Right renal pelvis (tissue), 4 donors: Measurements from ENCODE around the gene KCNIP3. TPM values are rescaled to one million over a fixed set of nuclear protein-coding genes. Genes with fewer than 3 reads are reported as not detected.

ENCODE experiments used
- DNase-seq, 4 donors: peaks; one replicate each; pipeline ENCODE4 v3.0.0-alpha.2; 2013; ENCODE audit warnings: low read depth in 4 of 4, low spot score in 3 of 4, missing footprints in 1 of 4
- polyA plus RNA-seq, 4 donors: library from polyadenylated mRNA; unstranded; fragments of 120-200 nt; gene quantifications; one replicate each; pipeline ENCODE4 v1.2.1, GENCODE V29; 2013; ENCODE audit not compliant: insufficient read length in 4 of 4

Gene KCNIP3
- polyA plus RNA-seq, 4 donors = 14.6 to 16.8 (median 15.3) TPM

DNA sequence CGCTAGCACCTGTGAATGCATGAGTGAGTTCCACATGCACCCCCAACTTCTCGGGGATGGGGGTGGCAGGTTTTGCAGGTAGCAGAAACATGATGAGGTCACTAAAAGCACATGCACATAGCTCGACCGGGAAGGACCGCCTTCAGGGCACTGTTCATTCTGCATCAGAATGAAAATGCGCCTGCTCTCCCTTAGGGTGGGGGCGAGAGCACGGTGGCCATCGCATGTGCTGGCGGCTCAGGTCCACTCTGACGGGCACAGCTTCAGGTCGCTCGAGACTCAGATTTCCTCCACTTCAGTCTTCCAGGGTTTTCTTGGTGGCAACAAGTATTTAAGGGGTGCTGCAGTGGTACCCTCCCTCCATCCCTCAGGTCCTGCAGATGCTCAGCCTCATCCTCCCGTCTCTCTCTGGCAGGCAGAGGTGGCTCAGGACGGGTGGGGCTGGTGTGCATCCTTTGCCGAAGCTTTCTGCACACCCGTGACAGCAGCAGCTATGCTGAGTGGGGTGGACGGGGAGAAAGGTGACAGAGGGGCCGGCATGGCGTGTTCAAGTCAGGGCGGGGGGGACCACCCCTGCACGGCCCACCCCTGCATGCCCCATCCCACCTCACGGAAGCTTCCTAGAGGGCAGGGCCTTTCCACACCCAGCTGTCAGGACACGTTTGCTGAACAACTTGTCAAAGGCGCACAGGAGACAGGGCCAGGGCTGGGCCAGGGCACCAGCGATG, 14.8 kb downstream of the KCNIP3 start:
- DNase-seq = no peak

DNA sequence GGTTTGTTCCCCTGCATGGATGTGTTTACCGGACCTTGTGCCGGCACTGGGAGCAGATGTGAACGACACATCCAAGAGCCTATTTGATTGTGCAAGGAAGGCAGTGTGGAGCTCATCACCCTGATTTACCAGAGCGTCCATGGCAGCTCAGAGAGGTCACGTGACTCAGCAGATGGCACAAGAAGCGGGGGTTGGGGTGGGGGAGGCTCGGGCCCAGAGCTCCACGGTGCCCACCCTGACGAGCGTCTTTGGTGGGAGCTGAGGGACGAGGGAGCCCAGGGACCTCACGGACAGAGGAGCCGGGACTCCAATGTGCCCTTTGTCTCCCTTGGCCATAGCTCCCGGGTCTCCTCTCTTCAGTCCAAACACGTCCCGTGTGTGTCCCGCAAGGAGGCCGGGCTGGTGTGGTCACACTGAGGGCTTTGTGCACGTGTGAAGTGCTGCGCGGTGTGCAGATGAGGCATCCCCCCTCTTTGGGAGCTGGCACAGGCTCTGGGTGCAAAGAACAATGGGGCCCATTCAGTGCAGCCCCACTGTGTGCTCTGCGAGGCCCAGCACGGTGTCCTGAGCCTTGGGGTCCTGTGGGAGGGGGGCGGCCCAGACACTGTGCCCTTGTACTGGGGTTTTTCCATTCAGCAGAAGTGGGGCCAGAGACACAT, 15.5 kb downstream of the KCNIP3 start:
- DNase-seq = no peak

DNA sequence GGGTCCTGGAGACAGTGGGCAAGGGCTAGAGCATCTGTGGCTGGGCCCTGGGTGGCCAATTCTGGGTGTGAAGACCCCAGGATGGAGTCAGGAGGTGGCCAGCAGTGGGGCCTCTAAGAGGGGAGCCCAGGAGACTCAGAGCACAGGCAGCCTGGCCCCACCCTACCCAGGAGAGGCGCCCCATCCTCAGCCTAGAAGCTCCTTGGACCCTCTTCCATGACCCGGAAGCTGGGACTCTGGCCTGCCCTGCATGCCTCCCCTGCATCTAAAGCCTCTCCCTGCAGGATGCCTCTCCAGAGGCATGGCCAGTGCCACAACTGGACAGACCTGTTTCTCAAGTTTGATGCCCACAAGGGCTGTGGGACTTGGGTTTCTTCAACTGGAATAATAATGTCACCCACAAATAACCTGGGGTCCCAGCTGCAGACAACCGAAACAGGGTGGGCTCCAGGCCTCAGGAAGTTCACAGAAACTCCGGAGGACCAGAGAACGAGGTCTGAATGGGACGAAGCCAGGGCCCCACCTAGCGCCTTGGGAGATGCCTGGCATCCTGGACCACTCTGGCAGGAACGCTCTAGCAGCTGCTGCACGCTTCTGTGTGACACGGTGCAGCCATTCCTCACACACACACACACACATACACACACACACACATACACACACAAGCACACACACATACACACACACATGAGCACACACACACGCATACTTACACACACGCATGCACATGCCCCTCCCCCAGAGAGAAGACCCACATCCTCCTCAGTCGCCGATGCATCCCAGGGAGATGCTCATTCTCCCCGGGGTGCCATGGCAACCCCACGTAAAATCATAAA, 16.4 kb downstream of the KCNIP3 start:
- no peak for DNase-seq

DNA sequence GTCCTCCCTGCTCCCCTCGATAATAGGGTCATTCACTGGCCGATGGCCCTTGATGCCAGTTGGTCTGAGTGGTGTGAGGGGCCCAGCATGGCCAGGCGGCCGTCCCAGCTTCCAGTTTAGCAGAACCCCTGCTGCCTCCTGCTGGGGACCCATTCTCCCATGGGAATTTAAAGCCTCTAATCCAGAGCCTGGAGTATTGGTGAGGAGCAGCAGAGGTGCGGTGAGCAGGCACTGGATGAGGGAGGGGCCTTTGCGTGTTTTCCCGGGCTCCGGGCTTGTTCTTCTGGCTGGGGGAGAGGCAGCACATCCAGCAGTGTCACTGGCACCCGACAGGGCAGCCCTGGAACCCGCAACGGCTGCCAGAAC, 17.4 kb downstream of the KCNIP3 start:
- DNase-seq = no peak

DNA sequence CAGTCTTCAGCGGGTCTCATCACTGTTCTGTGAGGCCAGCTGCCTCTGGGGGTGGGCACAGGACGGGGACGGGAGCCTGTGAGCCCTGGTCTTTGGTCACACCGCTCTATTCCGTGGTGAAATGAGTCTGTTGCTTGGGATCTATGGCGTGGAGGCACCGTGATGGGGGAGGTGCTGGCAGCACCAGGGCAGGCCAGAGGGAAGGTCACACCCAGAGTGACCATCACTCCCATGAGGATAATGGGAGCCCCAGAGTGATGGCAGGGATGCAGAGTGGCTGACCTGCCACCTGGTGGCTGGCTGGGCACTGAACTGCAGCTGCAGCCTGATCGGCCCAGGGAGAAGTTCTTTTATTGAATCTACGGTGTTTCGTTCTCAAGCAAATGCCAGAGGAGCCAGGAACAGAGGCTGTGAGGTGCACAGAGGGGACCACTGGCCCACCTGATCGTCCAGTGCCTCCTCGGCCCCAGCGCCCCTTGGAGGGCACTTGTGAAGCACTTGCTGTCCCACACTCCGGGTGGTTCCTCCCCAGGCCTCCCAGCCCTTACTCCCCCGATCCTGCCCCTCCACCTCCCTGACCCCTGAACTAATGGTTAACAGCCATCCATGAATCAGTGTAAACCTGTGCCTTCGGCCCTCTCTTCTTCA, 17.9 kb downstream of the KCNIP3 start:
- DNase-seq = no peak

DNA sequence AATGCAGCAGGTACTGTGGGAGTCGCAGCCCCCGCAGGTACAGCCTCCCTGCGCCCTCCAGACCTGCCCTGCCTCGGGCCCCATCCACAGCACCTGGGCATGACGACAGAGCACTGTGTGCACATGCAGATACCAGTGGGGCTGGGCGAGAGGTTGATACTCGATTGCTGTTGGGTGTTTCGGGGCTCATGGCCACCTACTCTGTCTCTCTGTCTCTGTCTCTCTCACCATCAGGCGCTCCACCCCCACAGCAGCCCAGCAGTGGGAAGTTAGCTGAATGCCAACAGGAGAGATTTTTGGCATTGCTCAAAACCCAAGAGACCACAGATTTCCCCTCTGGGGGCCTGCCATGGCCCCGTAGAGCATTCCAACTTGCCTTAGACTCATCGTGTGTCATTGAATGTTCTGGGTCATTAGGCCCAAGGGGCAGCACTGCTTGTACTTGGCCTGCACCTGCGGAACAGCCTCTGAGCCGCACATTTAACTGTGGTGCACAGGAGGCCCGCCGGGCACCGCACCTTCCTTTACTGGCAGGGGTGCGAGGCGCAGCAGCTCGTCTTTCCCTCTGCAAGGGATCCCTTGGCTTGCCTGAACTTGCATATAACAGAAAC, 18.8 kb downstream of the KCNIP3 start:
- DNase-seq = no peak

DNA sequence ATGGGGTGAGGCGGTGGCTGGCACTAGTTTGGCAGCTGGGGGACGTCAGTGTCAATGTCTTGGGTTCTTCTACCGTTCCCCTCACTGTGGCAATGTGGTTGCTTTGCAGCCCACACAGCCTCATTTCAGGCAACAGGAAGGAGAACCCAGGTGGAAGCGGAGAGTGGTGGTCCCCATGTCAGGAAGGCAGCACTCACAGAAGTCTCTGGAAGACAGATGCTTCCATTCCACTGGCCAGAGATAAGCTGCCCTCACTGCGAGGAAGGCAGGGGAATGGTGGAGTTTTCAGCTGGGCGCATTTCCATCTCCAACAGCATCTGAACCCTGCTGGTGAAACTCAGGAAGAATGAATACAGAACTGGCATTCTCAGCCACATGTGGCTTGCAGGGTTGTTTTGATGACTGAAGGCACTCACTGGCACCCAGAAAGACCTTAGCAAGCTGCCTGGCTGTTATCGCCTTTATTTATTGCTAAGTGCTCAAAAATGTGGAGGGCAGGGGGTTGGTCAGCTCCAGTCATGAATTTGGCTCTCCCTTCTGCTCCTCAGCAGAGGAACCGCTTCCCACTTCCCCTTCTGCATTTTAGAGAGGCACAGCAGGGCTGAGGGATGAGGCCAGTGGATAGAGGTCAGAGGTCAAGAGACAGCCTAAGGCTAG, 19.4 kb downstream of the KCNIP3 start:
- DNase-seq = no peak

DNA sequence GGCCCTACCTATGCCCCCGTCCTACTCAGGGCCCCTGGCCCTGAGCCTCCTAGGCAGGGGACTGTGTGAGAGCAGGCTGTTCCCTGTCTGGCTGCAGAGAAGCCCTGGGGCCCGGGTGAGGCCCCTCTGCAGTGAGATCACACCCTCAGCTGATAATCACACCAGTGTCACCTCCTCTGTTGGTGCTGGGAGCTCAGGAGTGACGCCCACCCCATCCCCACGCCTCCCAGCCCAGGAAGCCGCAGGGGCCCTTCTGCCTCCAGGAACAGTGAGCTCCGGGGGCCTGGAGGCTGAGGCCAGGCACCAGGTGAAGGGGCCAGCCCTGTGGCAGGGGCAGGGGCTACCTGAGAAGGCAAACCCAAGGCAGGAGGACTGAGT, 20.0 kb downstream of the KCNIP3 start:
- no peak for DNase-seq

DNA sequence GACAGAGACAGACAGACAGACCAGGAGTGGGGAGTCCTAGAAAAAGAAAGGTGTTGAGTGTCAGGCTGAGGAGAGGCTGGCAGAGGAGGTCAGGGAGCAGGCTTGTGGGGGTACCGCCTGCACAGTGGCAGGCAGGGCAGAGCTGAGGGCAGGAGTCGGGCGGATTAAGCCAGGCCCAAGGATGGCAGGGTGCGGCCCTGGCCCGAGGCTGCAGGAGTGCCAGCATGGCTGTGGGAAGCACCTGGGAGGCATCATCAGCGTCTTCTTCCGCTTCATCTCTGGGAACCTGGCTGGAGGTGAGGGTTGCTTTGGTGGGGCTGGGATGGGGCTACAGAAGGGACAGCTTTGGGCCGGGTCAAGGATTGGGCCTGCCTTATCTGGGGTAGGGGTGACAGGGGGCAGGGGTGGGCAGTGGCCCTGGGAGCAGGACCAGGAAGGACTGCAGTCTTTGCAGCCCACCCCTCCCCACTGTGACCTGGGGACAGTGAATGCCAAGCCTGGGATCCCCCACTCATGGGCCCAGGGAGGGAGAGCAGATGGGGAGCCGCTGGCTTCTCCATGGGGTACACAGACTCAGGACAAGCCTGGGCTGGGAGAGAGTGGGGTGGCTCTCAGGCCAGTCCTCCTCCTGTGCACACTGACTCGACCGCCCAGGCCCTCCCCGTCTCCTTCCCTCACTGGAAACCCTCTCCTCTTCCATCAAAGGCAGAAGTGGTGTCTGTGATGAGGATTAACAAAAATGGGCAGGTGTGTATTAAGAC, 20.7 kb downstream of the KCNIP3 start:
- DNase-seq = no peak

DNA sequence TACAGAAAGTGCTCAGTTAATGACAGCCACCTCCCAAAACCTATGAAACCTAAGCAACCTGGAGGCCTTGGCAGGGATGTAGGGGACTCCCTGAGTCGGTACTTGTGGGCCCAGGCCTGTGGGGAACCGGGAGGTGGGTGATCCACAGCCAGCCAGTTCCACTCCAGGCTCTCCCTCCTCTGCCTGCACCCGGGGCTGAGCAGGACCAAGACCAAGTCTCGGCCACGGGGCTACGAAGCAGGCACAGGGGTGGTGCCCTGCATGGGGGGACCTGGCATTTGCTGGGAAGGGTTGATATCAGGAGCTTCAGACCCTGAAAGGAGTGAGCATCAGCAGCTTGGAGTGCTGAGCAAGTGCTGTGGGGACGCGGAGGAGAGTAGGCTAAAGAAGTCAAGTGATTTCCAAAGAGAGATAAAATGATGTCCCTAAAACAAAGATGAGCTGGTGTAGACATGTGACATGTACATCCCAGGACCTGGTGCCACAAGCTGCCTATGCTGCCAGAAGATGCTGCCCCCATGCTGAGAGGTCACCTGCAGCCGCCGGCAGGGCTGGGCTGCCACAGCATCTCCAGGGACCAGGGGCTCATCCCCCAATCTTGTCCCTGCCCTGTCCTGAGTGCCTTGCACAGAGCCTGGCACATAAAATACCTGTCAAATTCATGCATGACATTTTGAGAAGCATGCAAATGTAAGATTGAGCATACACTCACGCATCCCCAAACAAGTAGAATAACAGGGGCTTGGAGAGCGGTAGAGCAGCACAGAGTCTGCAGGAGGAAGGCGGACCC, 21.5 kb downstream of the KCNIP3 start:
- DNase-seq = no peak

DNA sequence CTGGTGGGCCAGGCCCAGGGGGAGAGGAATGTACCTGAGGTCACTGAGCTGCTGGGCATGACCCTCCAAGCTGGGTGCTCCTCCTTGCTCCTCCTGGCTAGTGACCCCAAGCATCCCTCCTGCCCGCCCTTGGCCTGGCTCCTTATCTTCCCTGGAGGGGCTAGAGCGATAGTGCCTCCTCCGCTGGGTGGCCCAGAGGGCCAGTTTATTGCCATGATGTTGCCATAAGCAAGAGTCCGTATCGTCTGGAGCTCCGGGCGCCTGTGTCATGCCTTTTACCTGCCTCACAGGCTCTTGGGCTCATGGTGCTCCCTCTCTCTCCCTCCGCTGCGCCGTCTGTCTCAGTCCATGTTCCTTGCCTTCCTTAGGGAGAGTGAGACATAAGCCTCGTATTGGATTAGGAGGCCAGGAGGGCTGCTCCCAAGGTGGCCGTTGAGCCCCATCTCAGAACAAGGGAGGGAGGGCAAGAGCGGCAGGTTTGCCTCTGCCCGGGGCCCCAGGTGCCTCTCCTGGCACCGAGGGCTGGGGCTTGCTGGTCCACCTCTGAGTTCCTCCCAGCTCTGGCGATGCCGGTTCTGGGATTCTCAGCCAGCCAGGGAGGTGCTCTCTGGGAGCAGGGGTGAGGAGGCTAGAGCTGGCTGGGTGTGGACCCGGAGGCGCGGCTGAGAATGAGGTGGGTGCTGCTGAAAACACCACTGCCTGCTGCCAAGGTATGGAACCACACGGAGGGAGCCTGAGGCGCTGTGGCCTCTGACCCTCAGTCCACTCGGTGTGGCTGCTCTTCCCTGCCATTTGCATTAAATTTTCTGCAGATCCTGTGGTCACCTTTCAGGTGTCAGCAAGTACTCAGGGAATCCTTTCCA, 22.6 kb downstream of the KCNIP3 start:
- no peak for DNase-seq

DNA sequence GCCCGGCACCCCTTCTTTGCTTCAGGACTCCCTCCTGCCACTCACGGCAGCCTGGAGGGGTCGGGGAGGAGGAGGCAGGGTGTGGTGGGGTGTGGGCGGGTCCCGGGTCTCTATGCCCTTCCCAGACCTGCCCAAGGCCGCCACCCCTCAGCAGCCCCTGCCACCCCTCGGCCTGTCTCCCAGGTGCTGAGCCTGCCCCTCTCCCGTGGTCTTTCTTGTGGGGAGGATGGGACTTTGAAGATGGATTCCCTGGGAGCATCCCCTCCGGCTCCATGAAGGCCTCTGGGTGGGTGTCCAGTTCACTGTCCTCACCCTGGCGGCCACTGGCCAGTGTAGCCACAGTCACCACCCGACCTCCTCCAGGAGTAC, 23.2 kb downstream of the KCNIP3 start:
- no peak for DNase-seq

DNA sequence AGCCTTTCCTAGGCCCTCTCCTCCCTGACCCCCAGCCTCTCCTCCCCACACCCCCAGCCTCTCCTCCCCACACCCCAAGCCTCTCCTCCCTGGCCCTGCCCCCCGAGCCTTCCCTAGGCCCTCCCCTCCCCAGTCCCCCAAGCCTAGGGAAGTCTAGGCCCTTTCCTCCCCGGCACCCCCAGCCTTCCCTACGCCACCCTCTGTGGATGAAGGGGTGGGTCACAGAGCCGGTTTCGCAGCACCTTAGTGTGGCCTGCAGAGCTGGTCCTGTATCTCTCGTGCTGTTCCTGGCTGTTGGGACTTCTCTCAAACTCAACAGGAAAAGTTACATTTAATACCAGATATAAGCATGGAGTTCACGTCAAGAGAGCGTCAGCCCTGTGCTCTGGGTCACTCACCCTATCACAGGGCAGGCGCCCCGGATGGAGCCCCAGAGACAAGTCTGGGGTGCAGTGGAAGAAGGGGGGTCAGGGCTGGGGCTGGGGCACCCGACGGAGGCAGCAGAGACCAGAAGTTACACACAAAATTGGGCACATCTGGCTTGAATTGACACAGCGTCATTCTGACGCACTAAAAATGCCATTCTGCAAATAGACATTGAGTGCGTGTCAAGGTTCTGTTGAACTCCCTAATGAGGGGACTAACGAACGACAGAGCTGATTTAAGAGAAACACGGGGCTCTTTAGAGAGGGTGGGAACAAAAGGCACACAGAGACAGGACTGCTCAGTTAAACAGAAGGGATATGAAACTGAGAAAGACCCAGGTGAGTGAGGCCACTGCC, 24.0 kb downstream of the KCNIP3 start:
- no peak for DNase-seq

DNA sequence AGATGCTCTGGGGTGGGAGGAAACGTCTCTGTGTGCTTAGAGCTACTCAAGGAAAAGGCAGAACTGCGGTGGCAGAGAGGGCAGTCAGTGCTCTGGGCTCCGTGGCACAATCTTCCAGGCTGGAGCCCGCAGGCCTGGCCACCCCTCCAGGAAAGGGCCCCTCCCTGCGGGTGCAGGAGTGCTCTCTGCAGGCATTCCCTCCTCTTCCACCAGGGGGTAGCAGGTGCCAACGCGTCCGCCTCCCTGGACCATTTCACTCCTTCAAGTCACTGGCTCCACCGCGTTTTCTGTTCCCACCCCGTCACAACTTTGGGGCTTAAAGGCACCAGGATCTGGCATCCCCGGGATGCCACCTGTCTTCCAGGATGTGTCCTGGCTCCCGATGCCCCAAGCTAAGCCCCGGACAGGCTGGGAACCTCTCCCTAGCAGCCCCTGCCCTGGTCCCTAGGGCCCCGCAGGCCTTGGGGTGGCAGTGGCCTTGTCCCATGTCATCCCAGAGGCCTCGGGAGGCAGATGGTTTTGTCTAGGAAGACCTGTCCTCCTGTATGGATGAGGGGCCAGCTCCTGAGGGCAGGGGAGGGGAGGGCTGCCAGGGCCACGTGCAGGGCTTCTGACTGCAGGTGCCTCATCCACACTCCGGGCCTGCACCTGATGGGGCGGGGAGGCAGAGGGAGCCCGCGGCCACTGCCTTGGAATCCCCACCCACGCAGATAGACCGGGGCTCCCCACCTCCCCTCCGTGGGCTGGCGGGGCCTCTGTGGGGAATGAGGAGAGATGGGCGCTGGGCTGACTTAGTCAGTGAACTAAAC, 26.4 kb downstream of the KCNIP3 start:
- no peak for DNase-seq

DNA sequence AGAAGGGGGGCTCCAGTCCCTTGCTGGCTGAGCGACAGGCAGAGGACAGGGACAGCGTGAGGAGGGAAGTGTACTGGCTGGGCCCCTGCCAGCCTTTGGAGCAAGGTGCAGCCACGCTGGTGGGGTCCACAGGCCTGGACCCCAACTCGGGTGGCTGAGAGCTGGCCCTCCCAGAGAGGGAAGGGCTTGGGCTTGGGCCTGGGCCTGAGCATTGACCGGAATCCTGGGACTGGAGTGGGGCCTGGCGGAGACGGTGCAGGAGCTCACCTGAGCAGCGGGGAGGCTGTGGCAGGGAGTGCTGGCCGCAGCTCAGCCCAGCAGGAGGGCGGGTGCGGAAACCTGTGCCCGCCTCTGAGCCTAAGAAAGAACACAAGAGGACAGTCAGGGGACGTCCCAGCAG, 27.9 kb downstream of the KCNIP3 start:
- no peak for DNase-seq
